Hematopoietic multipotent progenitor cell treated with erythropoietin and hydrocortisone succinate and interleukin-3 and kit ligand, for 15 days (in vitro differentiated cells): ENCODE results near the gene KRTAP6-3.

Experiments used
- DNase-seq: peaks from one replicate; pipeline ENCODE4 v3.0.0-alpha.2; 2015; ENCODE audit warnings: low spot score

The KRTAP6-3 gene

DNA sequence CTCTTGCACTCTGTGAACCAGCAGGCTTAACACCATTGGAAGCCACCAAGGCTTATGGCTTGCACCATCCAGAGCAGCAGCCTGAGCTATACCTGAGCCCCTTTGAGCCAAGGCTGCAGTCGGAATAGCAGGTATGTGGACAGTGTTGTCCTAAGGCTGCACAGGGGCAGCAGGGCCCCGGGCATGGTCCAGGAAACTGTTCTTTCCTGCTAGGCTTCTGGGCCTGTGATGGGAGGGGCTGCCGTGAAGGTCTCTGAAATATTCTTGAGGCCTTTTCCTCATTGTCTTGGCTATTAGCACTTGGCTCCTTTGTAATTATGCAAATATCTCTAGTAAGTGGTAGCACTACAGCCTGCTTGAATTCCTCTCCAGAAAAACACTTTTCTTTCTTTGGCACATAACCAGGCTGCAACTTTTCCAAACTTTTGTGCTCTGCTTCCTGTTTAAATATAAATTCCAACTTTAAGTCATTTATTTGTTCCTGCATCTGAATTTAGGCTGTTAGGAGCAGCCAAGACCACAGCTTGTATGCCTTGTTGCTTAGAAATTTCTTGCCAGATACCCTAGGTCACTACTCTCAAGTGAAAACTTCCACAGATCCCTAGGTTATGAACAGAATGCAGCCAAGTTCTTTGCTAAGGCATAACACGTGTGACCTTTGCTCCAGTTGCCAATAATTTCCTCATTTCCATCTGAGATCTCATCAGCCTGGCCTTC, 33.4 kb downstream of the KRTAP6-3 start:
- DNase-seq = no peak

DNA sequence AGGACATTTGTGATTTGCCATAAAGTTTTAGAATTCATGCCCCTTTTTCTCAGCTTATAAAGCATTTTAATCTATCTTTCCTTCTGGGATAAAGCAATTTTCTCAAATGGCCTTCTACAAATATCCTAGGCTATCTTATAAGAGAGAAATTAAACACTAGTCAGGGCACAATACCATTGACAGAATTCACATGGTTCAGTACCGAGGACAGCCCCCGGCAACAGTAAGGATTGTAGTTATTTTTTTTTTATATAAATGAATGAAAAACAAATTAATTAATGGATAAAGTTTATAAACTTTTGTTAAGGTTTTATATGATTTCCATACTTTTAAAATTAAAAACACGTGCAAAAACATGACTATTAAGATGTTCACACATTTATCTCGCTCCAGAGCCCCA, 35.9 kb downstream of the KRTAP6-3 start:
- DNase-seq = no peak

DNA sequence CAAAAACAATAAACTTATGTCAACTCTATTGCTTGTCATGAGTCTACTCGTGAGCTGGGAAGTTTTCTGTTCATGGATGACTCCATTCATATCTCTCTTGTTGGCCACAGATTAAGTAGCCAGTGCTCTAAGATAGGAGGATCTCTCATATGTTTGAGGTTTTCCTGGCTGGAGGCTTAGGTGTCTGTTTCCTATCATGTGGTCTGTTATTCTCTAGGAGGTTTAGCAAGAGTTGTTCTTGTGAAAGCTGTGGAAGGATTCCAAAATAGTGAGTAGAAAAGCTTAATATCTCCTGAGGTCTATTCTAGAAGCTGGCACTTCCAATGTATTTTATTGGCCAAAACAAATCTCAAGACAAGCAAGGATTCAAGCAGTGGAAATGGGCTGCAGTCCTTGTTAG, 37.0 kb downstream of the KRTAP6-3 start:
- no peak for DNase-seq

DNA sequence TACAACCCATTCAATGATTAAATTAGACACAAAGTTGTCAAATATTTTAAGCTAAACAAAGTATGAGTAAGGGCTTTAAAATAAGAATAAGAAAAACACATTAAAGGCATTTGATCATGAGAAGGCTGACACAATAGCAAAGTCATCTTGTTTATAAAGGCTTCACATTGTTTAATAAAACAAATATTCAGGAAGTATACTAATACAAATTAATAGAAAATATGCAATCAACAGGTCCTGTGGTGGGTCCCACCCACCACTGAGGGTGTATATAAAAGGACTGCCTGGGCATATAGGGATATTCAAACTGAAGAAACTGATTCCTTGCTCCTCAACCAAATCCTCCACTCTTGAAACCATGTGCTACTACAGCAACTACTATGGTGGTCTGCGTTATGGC, 42.7 kb downstream of the KRTAP6-3 start, which contains the start of gene KRTAP20-2:
Gene KRTAP20-2, plus strand, starts transcription at position 301 of the 400 bp plus-strand sequence. Its CDS starts 58 bp downstream, at position 359.
- DNase-seq = no peak

DNA sequence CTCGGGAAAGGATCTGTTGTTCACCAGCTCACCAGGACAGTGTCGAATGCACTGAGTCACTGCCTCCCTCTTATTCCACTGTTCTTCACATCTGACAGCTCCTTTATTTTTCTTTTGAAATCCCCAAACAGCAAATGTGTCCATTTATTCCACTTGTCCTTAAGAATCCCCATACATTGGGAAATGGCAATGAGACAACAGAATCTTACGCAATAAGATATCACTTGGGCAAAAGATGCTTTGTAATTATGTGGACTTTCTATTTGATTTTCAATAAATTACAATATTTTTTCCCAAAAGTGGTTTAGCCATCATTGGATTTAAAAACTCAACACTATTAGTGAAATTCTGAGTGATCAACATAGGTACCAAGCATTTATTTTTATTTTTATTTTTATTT, 46.4 kb downstream of the KRTAP6-3 start:
- no peak for DNase-seq

DNA sequence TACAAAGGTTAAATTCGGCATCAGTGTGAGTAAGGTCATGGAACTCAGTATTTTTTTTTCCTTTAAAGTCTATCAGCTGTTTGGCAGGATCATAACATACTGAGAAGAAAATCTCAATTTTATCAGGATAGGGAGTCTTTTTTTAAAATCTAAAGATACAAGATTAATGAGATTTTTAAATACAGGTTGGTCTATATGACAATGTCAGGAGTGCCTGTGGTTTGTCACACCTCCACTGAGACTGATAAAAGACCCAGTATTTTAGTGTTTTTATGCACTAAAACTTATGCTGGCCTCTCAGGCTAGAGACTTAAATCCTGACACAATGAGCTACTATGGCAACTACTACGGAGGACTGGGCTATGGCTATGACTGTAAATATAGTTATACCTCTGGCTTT, 50.3 kb downstream of the KRTAP6-3 start, which contains the start of gene KRTAP20-3:
Gene KRTAP20-3, plus strand, starts transcription at position 301 of the 400 bp plus-strand sequence.
- no peak for DNase-seq
